Prostate gland (tissue), 2 donors: ENCODE data around the gene USP34. TPM values are rescaled to one million over a fixed set of nuclear protein-coding genes. Genes with fewer than 3 reads are reported as not detected.

ENCODE experiments used
- DNase-seq: peaks from one replicate; pipeline ENCODE4 v3.0.0-alpha.2; 2019; ENCODE audit warnings: low spot score
- H3K27ac ChIP-seq, 2 donors: fragments of 200-600 bp; sonication (generic); 2 replicates each; pipeline ENCODE4 v1.5.1; 2017 to 2019
- H3K27me3 ChIP-seq: fragments of 200-600 bp; sonication (generic); replicated peaks from 2 replicates; pipeline ENCODE4 v1.5.1; 2019; ENCODE audit not compliant: insufficient read depth
- H3K36me3 ChIP-seq, 2 donors: fragments of 200-600 bp; sonication (generic); 1 replicate in 1 of 2; 2 replicates in 1 of 2; pipeline versions ENCODE4 v1.5.1 to v1.8.1; 2017 to 2019
- H3K4me1 ChIP-seq: fragments of 200-600 bp; sonication (generic); replicated peaks from 2 replicates; pipeline ENCODE4 v1.5.1; 2019
- H3K4me3 ChIP-seq, 2 donors: fragments of 200-600 bp; sonication (generic); 2 replicates each; pipeline ENCODE4 v1.5.1; 2017 to 2019
- H3K9me3 ChIP-seq: fragments of 200-600 bp; sonication (generic); 2 replicates; pipeline ENCODE4 v1.5.1; 2017
- CTCF ChIP-seq, 4 experiments: fragments of 200-600 bp in 2 of 4; fragments of 450-650 bp in 2 of 4; sonication (generic) in 2 of 4; IDR thresholded peaks; 1 replicate in 3 of 4; 2 replicates in 1 of 4; pipeline ENCODE4 v1.5.1; 2016 to 2019; ENCODE audit warnings: antibody characterized with exemption in 4 of 4, mild to moderate bottlenecking in 2 of 4, moderate library complexity in 2 of 4
- POLR2A ChIP-seq: fragments of 450-650 bp; IDR thresholded peaks from one replicate; pipeline ENCODE4 v1.6.1; 2016; ENCODE audit warnings: antibody characterized with exemption, mild to moderate bottlenecking
- POLR2AphosphoS5 ChIP-seq: sonication (generic); formaldehyde crosslinking; IDR thresholded peaks from one replicate; pipeline ENCODE4 v1.6.1; 2017; ENCODE audit warnings: antibody characterized with exemption
- WGBS: methylation state at CpG from one replicate; pipeline ENCODE4 v1.1.5; 2018; 5-methylcytosine and 5-hydroxymethylcytosine counted together
- intact Hi-C: fragments of 100-400 bp; cut with DNase I; formaldehyde crosslinking; loops from one replicate; pipeline ENCODE4 v1.14.2; 2022
- small RNA-seq, 2 donors: library from RNA; depleted of rRNA; stranded (forward); fragments of <200 nt; gene quantifications; one replicate each; pipeline ENCODE3, GENCODE V24; 2016
- total RNA-seq, 2 donors: library from RNA; depleted of rRNA; stranded (reverse); fragments of >200 nt; gene quantifications; one replicate each; pipeline ENCODE4 v1.1.0, GENCODE V29; 2016

Gene USP34
- total RNA-seq, 2 donors from 2014 or later: 94.1 to 206 TPM

GRCh38 chr2:61145990-61146389 is 324.9 kb downstream of the USP34 start:
- WGBS: 95% methylated on average over 2 of the region's 2 CpGs
- Histone ChIP-seq H3K36me3 (no peaks in the 10 kb centered on the region), H3K27ac (no peak overlapping the region), H3K27me3 (no peaks in the 10 kb centered on the region), H3K4me1 (no peaks in the 10 kb centered on the region), H3K4me3 (no peak overlapping the region), H3K9me3 (no peaks in the 10 kb centered on the region)
- TF ChIP-seq CTCF (IDR thresholded peaks at IDR 0.05) (no peak), POLR2A (no peak), POLR2AphosphoS5 (no peak)
- intact Hi-C loops: loop anchor here (10.0 kb wide), 1 partner anchor 619 kb away; no protein-coding TSS in a partner anchor
- no peak for DNase-seq

GRCh38 chr2:61144697-61145268 is 326.1 kb downstream of the USP34 start:
- H3K4me3 ChIP-seq: peak overlapping the region; percentile 43 to 49
- DNase-seq: peak; percentile 91
- peak overlapping the region; percentile 70 to 74 for H3K27ac ChIP-seq
- H3K27me3 ChIP-seq: no peaks in the 10 kb centered on the region
- intact Hi-C loops: loop anchor here (10.0 kb wide), 1 partner anchor 620 kb away; no protein-coding TSS in a partner anchor
- no peaks in the 10 kb centered on the region for H3K9me3 ChIP-seq
- peak in 1 of 4 experiments; percentile 22 for TF ChIP-seq CTCF (IDR thresholded peaks at IDR 0.05)
- peak; percentile 23 for TF ChIP-seq POLR2A
- TF ChIP-seq POLR2AphosphoS5: peak; percentile 99
- H3K4me1 ChIP-seq: no peaks in the 10 kb centered on the region
- 11% methylated on average over 31 of the region's 31 CpGs for WGBS
- H3K36me3 ChIP-seq: no peaks in the 10 kb centered on the region

- Histone ChIP-seq H3K36me3 (no peaks in the 10 kb centered on the region), H3K27ac (no peak overlapping the region), H3K4me3 (no peak overlapping the region), H3K27me3 (no peaks in the 10 kb centered on the region), H3K4me1 (no peaks in the 10 kb centered on the region), H3K9me3 (no peaks in the 10 kb centered on the region)
- WGBS: 77% methylated on average over 1 of the region's 1 CpG
- DNase-seq: no peak
- TF ChIP-seq CTCF (IDR thresholded peaks at IDR 0.05) (no peak), POLR2A (no peak), POLR2AphosphoS5 (no peak)
- intact Hi-C loops: loop anchor here (10.0 kb wide), 1 partner anchor 624 kb away; no protein-coding TSS in a partner anchor
Observed at GRCh38 chr2:61141151-61141550, 329.7 kb downstream of the USP34 start.

- intact Hi-C loops: no loop called here
- Histone ChIP-seq H3K27ac (no peak overlapping the region), H3K27me3 (no peaks in the 10 kb centered on the region), H3K9me3 (no peaks in the 10 kb centered on the region), H3K36me3 (no peaks in the 10 kb centered on the region), H3K4me1 (no peaks in the 10 kb centered on the region), H3K4me3 (no peak overlapping the region)
- WGBS: 91% methylated on average over 4 of the region's 4 CpGs
- TF ChIP-seq POLR2A: no peak
- TF ChIP-seq POLR2AphosphoS5: no peak
- TF ChIP-seq CTCF (IDR thresholded peaks at IDR 0.05): no peak
- DNase-seq: no peak
Observed at GRCh38 chr2:61138859-61139258, 332.0 kb downstream of the USP34 start.

Small RNA genes lying within 50 kb of the gene (small RNA-seq; reads per million reads assigned to genes)
- gene SNORA70B: 0 reads per million in 2 donors

Other genes starting within 250 kb of the USP34 start
- 100 to 1,000 TPM in 1 of 2 donors, 10 to 100 TPM in 1; 65.3 to 160 TPM for gene XPO1, start 67.3 kb upstream of the USP34 start, total RNA-seq